ENCODE measurements around the gene GTF2H3. TPM values are rescaled to one million over a fixed set of nuclear protein-coding genes. Genes with fewer than 3 reads are reported as not detected.

Gene GTF2H3
- total RNA-seq, 1 donor from 2014 or later: 44.3 TPM

DNA sequence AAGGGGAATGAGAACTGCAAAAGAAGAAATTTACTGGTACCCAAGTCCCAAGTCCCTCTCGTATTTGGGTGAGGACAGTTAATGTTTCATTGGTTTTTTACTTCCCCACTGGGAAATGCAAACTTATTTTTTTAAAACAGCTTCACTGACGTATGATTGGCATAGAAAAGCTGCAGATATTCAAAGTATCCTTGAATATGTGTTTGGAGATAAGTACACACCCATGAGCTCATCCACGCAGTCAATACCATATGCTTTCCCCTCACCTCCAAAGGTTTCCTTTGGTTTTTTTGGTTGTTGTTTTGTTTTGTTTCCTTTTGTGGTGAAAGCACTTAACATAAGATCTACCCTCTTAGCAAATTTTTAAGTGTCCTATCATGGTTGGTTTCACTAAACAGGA is 50.3 kb downstream of the GTF2H3 start:
- Histone ChIP-seq H3K4me1 (no peaks in the 10 kb centered on the region), H4K20me1 (ENCODE audit: low read depth) (no peaks in the 10 kb centered on the region), H2AFZ (replicated peaks) (no peak overlapping the region), H3K36me3 (no peaks in the 10 kb centered on the region), H3F3A (ENCODE audit: low read depth) (no peaks in the 10 kb centered on the region), H3K79me2 (ENCODE audit: low read depth) (no peaks in the 10 kb centered on the region), H3K4me3 (no peak overlapping the region), H3K9me3 (ENCODE audit: low read depth) (no peaks in the 10 kb centered on the region), H3K4me2 (no peak overlapping the region), H3K9ac (no peak overlapping the region), H3K27ac (no peak overlapping the region), H3K27me3 (no peaks in the 10 kb centered on the region)
- no peak overlapping the region for H3K27ac Mint-ChIP-seq
- H3K4me1 Mint-ChIP-seq: no peaks in the 10 kb centered on the region
- H3K36me3 Mint-ChIP-seq: peaks cover 15% of the 10 kb centered on the region
- no peak for DNase-seq (ENCODE audit: low spot score)
- H3K4me3 Mint-ChIP-seq: no peak overlapping the region
- TF ChIP-seq, protein P1, sequence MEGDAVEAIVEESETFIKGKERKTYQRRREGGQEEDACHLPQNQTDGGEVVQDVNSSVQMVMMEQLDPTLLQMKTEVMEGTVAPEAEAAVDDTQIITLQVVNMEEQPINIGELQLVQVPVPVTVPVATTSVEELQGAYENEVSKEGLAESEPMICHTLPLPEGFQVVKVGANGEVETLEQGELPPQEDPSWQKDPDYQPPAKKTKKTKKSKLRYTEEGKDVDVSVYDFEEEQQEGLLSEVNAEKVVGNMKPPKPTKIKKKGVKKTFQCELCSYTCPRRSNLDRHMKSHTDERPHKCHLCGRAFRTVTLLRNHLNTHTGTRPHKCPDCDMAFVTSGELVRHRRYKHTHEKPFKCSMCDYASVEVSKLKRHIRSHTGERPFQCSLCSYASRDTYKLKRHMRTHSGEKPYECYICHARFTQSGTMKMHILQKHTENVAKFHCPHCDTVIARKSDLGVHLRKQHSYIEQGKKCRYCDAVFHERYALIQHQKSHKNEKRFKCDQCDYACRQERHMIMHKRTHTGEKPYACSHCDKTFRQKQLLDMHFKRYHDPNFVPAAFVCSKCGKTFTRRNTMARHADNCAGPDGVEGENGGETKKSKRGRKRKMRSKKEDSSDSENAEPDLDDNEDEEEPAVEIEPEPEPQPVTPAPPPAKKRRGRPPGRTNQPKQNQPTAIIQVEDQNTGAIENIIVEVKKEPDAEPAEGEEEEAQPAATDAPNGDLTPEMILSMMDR (IDR thresholded peaks at IDR 0.05): no peak
- TF ChIP-seq EZH2phosphoT487 (IDR thresholded peaks at IDR 0.05) (no peak), EZH2 (IDR thresholded peaks at IDR 0.05) (no peak)
- H3K27me3 Mint-ChIP-seq (ENCODE audit: insufficient read depth, low read depth): no peaks in the 10 kb centered on the region
- H3K9me3 Mint-ChIP-seq: no peaks in the 10 kb centered on the region

DNA sequence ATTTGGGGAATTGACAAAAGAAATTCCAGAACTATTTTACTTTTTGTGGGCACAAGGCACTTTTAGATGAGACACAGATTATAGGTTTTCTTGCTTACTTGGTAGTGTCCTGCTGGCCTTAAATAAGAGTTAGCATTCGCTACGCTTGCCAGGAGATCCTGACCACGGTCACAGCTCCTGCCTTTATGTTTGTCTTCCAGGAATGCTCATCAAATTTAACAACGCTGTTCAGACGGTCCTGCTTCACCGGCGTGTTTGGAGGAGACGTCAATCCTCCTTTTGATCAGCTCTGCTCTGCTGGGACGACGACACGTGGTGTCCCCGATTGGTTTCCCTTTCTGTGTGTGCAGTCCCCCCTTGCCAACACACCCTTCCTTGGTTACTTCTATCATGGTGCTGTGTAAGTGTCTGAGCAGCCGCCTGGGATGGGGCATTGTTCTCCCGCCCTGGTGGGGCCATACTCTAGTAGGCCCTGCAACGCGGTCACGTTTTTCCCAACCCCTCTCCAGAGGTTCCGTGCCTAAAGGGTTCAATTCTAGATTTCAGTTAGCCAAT is 53.1 kb downstream of the GTF2H3 start:
- Mint-ChIP-seq H3K4me3 (no peak overlapping the region), H3K27ac (no peak overlapping the region), H3K9me3 (no peaks in the 10 kb centered on the region), H3K36me3 (peaks cover 18% of the 10 kb centered on the region), H3K27me3 (ENCODE audit: insufficient read depth, low read depth) (no peaks in the 10 kb centered on the region), H3K4me1 (no peaks in the 10 kb centered on the region)
- H3K79me2 ChIP-seq (ENCODE audit: low read depth): no peaks in the 10 kb centered on the region
- no peaks in the 10 kb centered on the region for H3K27me3 ChIP-seq
- H3K4me3 ChIP-seq: no peak overlapping the region
- H3K9ac ChIP-seq: no peak overlapping the region
- no peak overlapping the region for H3K27ac ChIP-seq
- DNase-seq (ENCODE audit: low spot score): no peak
- no peaks in the 10 kb centered on the region for H3F3A ChIP-seq (ENCODE audit: low read depth)
- H3K36me3 ChIP-seq: no peaks in the 10 kb centered on the region
- TF ChIP-seq EZH2phosphoT487 (IDR thresholded peaks at IDR 0.05) (no peak), EZH2 (IDR thresholded peaks at IDR 0.05) (no peak)
- TF ChIP-seq, protein P1 (IDR thresholded peaks at IDR 0.05): no peak
- no peaks in the 10 kb centered on the region for H3K9me3 ChIP-seq (ENCODE audit: low read depth)
- H4K20me1 ChIP-seq (ENCODE audit: low read depth): no peaks in the 10 kb centered on the region
- H2AFZ ChIP-seq (replicated peaks): no peak overlapping the region
- no peaks in the 10 kb centered on the region for H3K4me1 ChIP-seq
- H3K4me2 ChIP-seq: no peak overlapping the region

DNA sequence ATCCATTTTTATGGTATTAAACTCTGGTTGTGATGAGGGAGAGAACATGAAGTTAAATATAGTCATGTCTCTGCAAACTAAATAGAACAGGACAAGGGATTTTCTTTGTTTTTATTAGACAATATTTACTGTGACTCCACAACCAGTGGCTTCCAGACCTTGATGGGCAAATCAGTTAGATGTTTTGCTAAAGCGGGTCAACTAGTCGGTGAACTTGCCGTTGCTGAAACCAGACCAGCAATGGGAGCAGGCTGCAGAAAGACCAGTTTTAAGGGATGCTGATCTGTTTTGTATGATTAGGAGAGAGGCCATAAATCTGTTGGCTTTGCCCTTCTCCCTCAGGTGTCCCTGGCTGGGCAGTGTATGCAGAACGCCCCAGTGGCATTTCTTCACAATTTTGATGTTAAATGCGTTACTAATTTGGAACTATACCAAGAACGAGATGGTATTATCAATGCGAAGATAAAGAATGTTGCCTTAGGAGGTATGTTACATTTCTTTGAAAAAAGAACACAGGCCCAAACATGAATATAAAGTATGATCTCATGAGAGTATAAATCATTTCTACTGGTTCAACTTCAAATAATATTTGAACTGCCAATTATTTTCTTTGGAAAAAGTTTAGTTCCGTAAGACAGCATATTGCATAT is 56.7 kb downstream of the GTF2H3 start:
- no peak for DNase-seq (ENCODE audit: low spot score)
- H3K4me3 Mint-ChIP-seq: no peak overlapping the region
- TF ChIP-seq, protein P1 (IDR thresholded peaks at IDR 0.05): no peak
- TF ChIP-seq EZH2phosphoT487 (IDR thresholded peaks at IDR 0.05) (no peak), EZH2 (IDR thresholded peaks at IDR 0.05) (no peak)
- Histone ChIP-seq H3K27me3 (no peaks in the 10 kb centered on the region), H3K9ac (no peak overlapping the region), H3K79me2 (ENCODE audit: low read depth) (no peaks in the 10 kb centered on the region), H3K4me2 (no peak overlapping the region), H3K27ac (no peak overlapping the region), H4K20me1 (ENCODE audit: low read depth) (no peaks in the 10 kb centered on the region), H3K9me3 (ENCODE audit: low read depth) (no peaks in the 10 kb centered on the region), H2AFZ (replicated peaks) (no peak overlapping the region), H3F3A (ENCODE audit: low read depth) (no peaks in the 10 kb centered on the region), H3K4me1 (no peaks in the 10 kb centered on the region), H3K36me3 (no peaks in the 10 kb centered on the region), H3K4me3 (no peak overlapping the region)
- H3K36me3 Mint-ChIP-seq: peaks cover 27% of the 10 kb centered on the region
- H3K27me3 Mint-ChIP-seq (ENCODE audit: insufficient read depth, low read depth): no peaks in the 10 kb centered on the region
- no peaks in the 10 kb centered on the region for H3K4me1 Mint-ChIP-seq
- no peaks in the 10 kb centered on the region for H3K9me3 Mint-ChIP-seq
- no peak overlapping the region for H3K27ac Mint-ChIP-seq

All from neural progenitor cell (in vitro differentiated cells).